Forelimb muscle (tissue), 1 donor: ENCODE results near the gene DHCR7. TPM values are rescaled to one million over a fixed set of nuclear protein-coding genes. Genes with fewer than 3 reads are reported as not detected.

ENCODE experiments used
- DNase-seq: peaks from one replicate; pipeline ENCODE4 v3.0.0-alpha.2; 2013; ENCODE audit warnings: low read depth
- polyA plus RNA-seq: library from polyadenylated mRNA; unstranded; fragments of 120-200 nt; gene quantifications from one replicate; pipeline ENCODE4 v1.2.1, GENCODE V29; 2013; ENCODE audit not compliant: insufficient read length

Gene DHCR7
- polyA plus RNA-seq, 1 donor: 10.9 TPM

DNA sequence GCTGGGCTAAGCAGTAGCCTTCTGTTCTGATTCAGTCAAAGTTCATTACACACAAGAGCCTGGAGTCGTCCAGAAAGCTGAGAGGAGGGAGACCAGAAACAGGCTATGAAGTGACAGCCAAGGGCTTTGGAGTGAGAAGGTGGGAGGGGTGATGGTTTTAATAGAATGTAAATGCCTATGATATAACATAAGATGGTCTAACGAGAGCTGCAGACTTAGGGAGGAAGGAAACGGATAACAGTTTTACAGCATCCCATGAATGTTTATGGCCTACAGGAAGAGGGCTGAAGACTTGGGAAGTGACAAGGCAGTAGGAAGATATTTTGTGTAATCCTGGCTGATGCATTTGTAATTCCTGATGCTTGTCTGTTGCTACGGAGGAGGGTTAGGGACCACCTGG lies 62.0 kb downstream of the DHCR7 start:
- no peak for DNase-seq

DNA sequence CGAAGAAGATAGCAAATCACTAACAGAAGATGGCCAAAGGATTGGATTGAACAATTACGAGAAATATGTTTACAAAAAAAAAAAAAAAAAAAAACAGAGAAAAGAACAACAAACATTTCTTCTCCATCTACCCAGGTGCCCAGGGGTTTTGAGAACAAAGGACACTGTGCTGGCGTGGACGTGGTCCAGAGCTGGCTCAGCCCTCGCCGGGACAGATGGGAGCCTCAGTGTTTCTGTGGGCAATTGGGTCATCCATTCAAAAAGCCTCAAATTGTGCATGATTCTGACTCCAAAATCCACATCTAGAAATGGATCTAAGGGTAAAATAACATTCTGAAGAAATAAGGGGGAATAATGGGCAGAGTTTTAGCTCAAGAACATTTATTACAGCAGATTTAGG lies 63.1 kb downstream of the DHCR7 start:
- no peak for DNase-seq

DNA sequence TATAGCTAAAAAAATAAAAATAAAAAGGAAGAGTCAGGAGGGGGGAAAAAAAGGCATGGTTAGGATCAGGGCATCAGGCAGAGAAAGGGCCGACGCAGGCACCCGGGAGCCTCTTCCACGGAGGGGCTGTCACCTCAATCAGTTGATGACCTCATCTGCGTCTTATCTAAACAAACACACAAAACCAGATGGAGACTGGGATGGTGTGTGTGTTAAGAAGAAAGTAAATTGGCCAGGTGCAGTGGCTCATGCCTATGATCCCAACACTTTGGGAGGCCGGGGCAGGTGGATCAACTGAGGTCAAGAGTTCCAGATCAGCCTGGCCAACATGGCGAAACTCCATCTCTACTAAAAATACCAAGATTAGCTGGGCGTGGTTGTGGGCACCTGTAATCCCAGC lies 63.6 kb downstream of the DHCR7 start:
- no peak for DNase-seq

Other genes with a start within 250 kb of the DHCR7 start
- gene SHANK2, start 195.8 kb downstream of the DHCR7 start, polyA plus RNA-seq: 1.3 TPM
- gene NADSYN1, start 4.8 kb upstream of the DHCR7 start, polyA plus RNA-seq: 20.2 TPM
- gene KRTAP5-7, start 78.9 kb upstream of the DHCR7 start, polyA plus RNA-seq: not detected
- gene KRTAP5-8, start 89.6 kb upstream of the DHCR7 start, polyA plus RNA-seq: not detected
- not detected for gene KRTAP5-9, start 100.0 kb upstream of the DHCR7 start, polyA plus RNA-seq
- gene KRTAP5-10, start 117.2 kb upstream of the DHCR7 start, polyA plus RNA-seq: not detected
- not detected for gene KRTAP5-11, start 134.5 kb upstream of the DHCR7 start, polyA plus RNA-seq